Neuronal stem cell (in vitro differentiated cells): ENCODE results near the gene TSHZ2.

Source experiments
- DNase-seq: peaks from one replicate; pipeline ENCODE4 v3.0.0-alpha.2; 2013; ENCODE audit warnings: low spot score
- H2AFZ ChIP-seq: one replicate; pipeline ENCODE4 v1.6.1; 2013; ENCODE audit warnings: mild to moderate bottlenecking, low read length, inconsistent platforms
- H2AK5ac ChIP-seq: 2 replicates; pipeline ENCODE4 v1.6.1; 2013; ENCODE audit warnings: low read depth, mild to moderate bottlenecking, inconsistent platforms, low read length, moderate library complexity, mixed read lengths
- H2BK120ac ChIP-seq: 2 replicates; pipeline ENCODE4 v1.6.1; 2013; ENCODE audit warnings: low read depth, mild to moderate bottlenecking, inconsistent platforms, low read length, moderate library complexity, mixed read lengths
- H2BK12ac ChIP-seq: one replicate; pipeline ENCODE4 v1.6.1; 2013; ENCODE audit warnings: low read length, inconsistent platforms
- H2BK15ac ChIP-seq: 2 replicates; pipeline ENCODE4 v1.6.1; 2013; ENCODE audit warnings: mild to moderate bottlenecking, low read length, inconsistent platforms, mixed read lengths
- H2BK5ac ChIP-seq: one replicate; pipeline ENCODE4 v1.6.1; 2013; ENCODE audit warnings: inconsistent platforms, mild to moderate bottlenecking, low read length, moderate library complexity
- H3K14ac ChIP-seq: one replicate; pipeline ENCODE4 v1.6.1; 2013; ENCODE audit warnings: low read length, inconsistent platforms
- H3K18ac ChIP-seq: 2 replicates; pipeline ENCODE4 v1.6.1; 2013; ENCODE audit warnings: low read length, inconsistent platforms
- H3K23ac ChIP-seq: 2 replicates; pipeline ENCODE4 v1.6.1; 2013; ENCODE audit warnings: low read depth, mild to moderate bottlenecking, mixed read lengths, low read length, inconsistent platforms; ENCODE audit not compliant: poor library complexity
- H3K27ac ChIP-seq: replicated peaks from 3 replicates; pipeline ENCODE4 v1.5.1; 2013; ENCODE audit warnings: low read length, inconsistent platforms
- H3K27me3 ChIP-seq, 3 experiments: 2 replicates each; pipeline ENCODE4 v1.6.1; 2013; ENCODE audit warnings: low read length in 3 of 3, mild to moderate bottlenecking in 2 of 3, inconsistent platforms in 1 of 3, low read depth in 1 of 3, mixed read lengths in 1 of 3, moderate library complexity in 1 of 3; ENCODE audit not compliant: control insufficient read depth in 3 of 3, insufficient read depth in 3 of 3
- H3K36me3 ChIP-seq, 2 donors: replicated peaks in 1 of 2; 2 replicates each; pipeline ENCODE4 v1.6.1; 2013; ENCODE audit warnings: low read length in 2 of 2; ENCODE audit not compliant: control insufficient read depth in 2 of 2, insufficient read depth in 2 of 2
- H3K4ac ChIP-seq: 2 replicates; pipeline ENCODE4 v1.6.1; 2013; ENCODE audit warnings: inconsistent platforms, mild to moderate bottlenecking, low read length, moderate library complexity
- H3K4me1 ChIP-seq, 2 donors: 1 replicate in 1 of 2; 2 replicates in 1 of 2; pipeline ENCODE4 v1.6.1; 2013; ENCODE audit warnings: low read length in 2 of 2, low read depth in 1 of 2; ENCODE audit not compliant: control insufficient read depth in 2 of 2, insufficient read depth in 1 of 2
- H3K4me2 ChIP-seq: one replicate; pipeline ENCODE4 v1.6.1; 2013; ENCODE audit warnings: mild to moderate bottlenecking, low read length, inconsistent platforms; ENCODE audit not compliant: insufficient read depth, poor library complexity, severe bottlenecking
- H3K4me3 ChIP-seq, 2 donors: 2 replicates each; pipeline ENCODE4 v1.5.1; 2013; ENCODE audit warnings: low read length in 2 of 2, mild to moderate bottlenecking in 2 of 2, inconsistent platforms in 1 of 2, moderate library complexity in 1 of 2
- H3K79me1 ChIP-seq: one replicate; pipeline ENCODE4 v1.6.1; 2013; ENCODE audit warnings: low read depth, mild to moderate bottlenecking, inconsistent platforms, low read length, moderate library complexity
- H3K9ac ChIP-seq: one replicate; pipeline ENCODE4 v1.6.1; 2013; ENCODE audit warnings: mild to moderate bottlenecking, low read depth, low read length, inconsistent platforms; ENCODE audit not compliant: poor library complexity
- H3K9me3 ChIP-seq, 2 donors: replicated peaks in 1 of 2; 2 replicates each; pipeline versions ENCODE3 to v1.6.1; 2013; ENCODE audit warnings: low read length in 2 of 2, mild to moderate bottlenecking in 2 of 2, inconsistent platforms in 1 of 2, low read depth in 1 of 2, mixed read lengths in 1 of 2, moderate library complexity in 1 of 2; ENCODE audit not compliant: control insufficient read depth in 2 of 2, insufficient read depth in 1 of 2
- H4K8ac ChIP-seq: one replicate; pipeline ENCODE4 v1.6.1; 2013; ENCODE audit warnings: low read depth, mild to moderate bottlenecking, inconsistent platforms, low read length, moderate library complexity
- H4K91ac ChIP-seq: one replicate; pipeline ENCODE4 v1.6.1; 2013; ENCODE audit warnings: low read length, low read depth, mild to moderate bottlenecking, inconsistent platforms; ENCODE audit not compliant: poor library complexity
- WGBS, 2 donors: extraction: QIAGEN DNeasy Blood & Tissue Kit; methylation state at CpG; one replicate each; pipeline ENCODE4 v1.1.7; 2013; ENCODE audit warnings: missing lambda C conversion rate in 2 of 2, mixed read lengths in 1 of 2; ENCODE audit not compliant: insufficient read length in 2 of 2, insufficient replicate concordance in 1 of 2; ENCODE audit errors: extremely low coverage in 2 of 2; 5-methylcytosine and 5-hydroxymethylcytosine counted together

The TSHZ2 gene

GRCh38 chr20:53309515-53309914, 337.4 kb downstream of the TSHZ2 start:
- Histone ChIP-seq H3K23ac (no peak overlapping the region), H3K79me1 (no peaks in the 10 kb centered on the region), H3K14ac (no peak overlapping the region), H2AFZ (no peak overlapping the region), H3K9ac (no peak overlapping the region), H4K8ac (no peak overlapping the region), H3K27me3 (no peaks in the 10 kb centered on the region), H2BK15ac (no peak overlapping the region), H3K36me3 (no peaks in the 10 kb centered on the region), H3K4me2 (no peak overlapping the region), H2BK12ac (no peak overlapping the region), H2BK120ac (no peak overlapping the region), H3K4ac (no peak overlapping the region), H2BK5ac (no peak overlapping the region), H3K4me3 (no peak overlapping the region), H3K4me1 (peaks cover 4 to 11% of the 10 kb centered on the region in 2 donors), H4K91ac (no peak overlapping the region), H2AK5ac (no peak overlapping the region), H3K18ac (no peak overlapping the region), H3K9me3 (peaks cover 0 to 4% of the 10 kb centered on the region in 2 donors), H3K27ac (no peak overlapping the region)
- no CpG with 5 or more reads among the region's 2 CpGs for WGBS, 2 donors
- no peak for DNase-seq

DNA sequence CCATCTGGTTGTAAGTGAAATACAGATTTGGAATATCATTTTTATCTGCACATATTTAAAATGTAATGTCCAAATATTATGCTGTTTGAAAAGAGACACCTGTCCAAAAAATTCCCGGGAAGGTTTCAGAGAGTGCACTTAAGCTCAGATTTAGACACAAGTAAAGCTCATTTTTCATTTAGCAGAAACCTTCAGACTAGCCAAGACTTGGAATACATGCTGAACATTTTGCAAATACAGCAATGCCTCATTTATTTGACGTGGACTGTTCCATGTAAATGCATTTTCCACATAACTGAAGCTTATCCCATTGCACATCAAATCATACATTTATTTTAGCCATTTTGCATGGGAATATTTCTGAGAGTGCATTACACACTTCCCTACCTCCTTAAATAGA, 340.8 kb downstream of the TSHZ2 start:
- no CpG with 5 or more reads among the region's 2 CpGs for WGBS, 2 donors
- H2BK12ac ChIP-seq, result no peak overlapping the region
- H2BK120ac ChIP-seq, result no peak overlapping the region

GRCh38 chr20:53316206-53316937, 344.2 kb downstream of the TSHZ2 start:
- Histone ChIP-seq H3K4me3 (no peak overlapping the region), H3K9me3 (peaks cover 0 to 4% of the 10 kb centered on the region in 2 donors), H4K8ac (no peak overlapping the region), H3K4me1 (peaks cover 14 to 30% of the 10 kb centered on the region in 2 donors), H3K14ac (no peak overlapping the region), H2BK15ac (no peak overlapping the region), H4K91ac (no peak overlapping the region), H2AFZ (no peak overlapping the region), H3K27ac (peak overlapping the region; percentile 62), H3K4me2 (no peak overlapping the region), H2BK120ac (no peak overlapping the region), H3K18ac (no peak overlapping the region), H3K23ac (no peak overlapping the region), H3K36me3 (no peaks in the 10 kb centered on the region), H3K27me3 (no peaks in the 10 kb centered on the region), H3K4ac (no peak overlapping the region), H2BK12ac (no peak overlapping the region), H3K9ac (no peak overlapping the region), H2BK5ac (no peak overlapping the region), H3K79me1 (no peaks in the 10 kb centered on the region), H2AK5ac (no peak overlapping the region)
- WGBS, 2 donors, result no CpG with 5 or more reads among the region's 5 CpGs
- no peak for DNase-seq

More for the DNA sequence above, 340.8 kb downstream of the TSHZ2 start:
- H2BK15ac ChIP-seq, result no peak overlapping the region
- no peak overlapping the region for H3K9ac ChIP-seq
- H2AK5ac ChIP-seq, result no peak overlapping the region
- no peak overlapping the region for H3K4me2 ChIP-seq
- no peaks in the 10 kb centered on the region for H3K79me1 ChIP-seq
- H3K4me3 ChIP-seq, result no peak overlapping the region
- H2BK5ac ChIP-seq, result no peak overlapping the region
- DNase-seq, result no peak
- H4K91ac ChIP-seq, result no peak overlapping the region
- no peak overlapping the region for H3K4ac ChIP-seq
- no peak overlapping the region for H3K27ac ChIP-seq
- no peak overlapping the region for H3K23ac ChIP-seq
- no peaks in the 10 kb centered on the region for H3K27me3 ChIP-seq
- peaks cover 0 to 4% of the 10 kb centered on the region in 2 donors for H3K9me3 ChIP-seq
- no peak overlapping the region for H3K14ac ChIP-seq
- H3K4me1 ChIP-seq, result peaks cover 18 to 32% of the 10 kb centered on the region in 2 donors
- H3K18ac ChIP-seq, result no peak overlapping the region
- no peaks in the 10 kb centered on the region for H3K36me3 ChIP-seq
- no peak overlapping the region for H2AFZ ChIP-seq
- H4K8ac ChIP-seq, result no peak overlapping the region

GRCh38 chr20:53319200-53319599, 347.0 kb downstream of the TSHZ2 start:
- H3K9me3 ChIP-seq, result peaks cover 0 to 4% of the 10 kb centered on the region in 2 donors
- no peak for DNase-seq
- H2BK15ac ChIP-seq, result no peak overlapping the region
- H3K4ac ChIP-seq, result no peak overlapping the region
- H2AFZ ChIP-seq, result no peak overlapping the region
- no peak overlapping the region for H2AK5ac ChIP-seq
- no peak overlapping the region for H3K4me3 ChIP-seq
- H2BK12ac ChIP-seq, result no peak overlapping the region
- no peaks in the 10 kb centered on the region for H3K27me3 ChIP-seq
- H2BK120ac ChIP-seq, result no peak overlapping the region
- no peak overlapping the region for H2BK5ac ChIP-seq
- H3K14ac ChIP-seq, result no peak overlapping the region
- H4K91ac ChIP-seq, result no peak overlapping the region
- no peak overlapping the region for H3K18ac ChIP-seq
- peaks cover 14 to 21% of the 10 kb centered on the region in 2 donors for H3K4me1 ChIP-seq
- no CpG with 5 or more reads among the region's 1 CpG for WGBS, 2 donors
- H3K4me2 ChIP-seq, result no peak overlapping the region
- no peak overlapping the region for H4K8ac ChIP-seq
- H3K27ac ChIP-seq, result no peak overlapping the region
- H3K9ac ChIP-seq, result no peak overlapping the region
- no peak overlapping the region for H3K23ac ChIP-seq
- H3K79me1 ChIP-seq, result no peaks in the 10 kb centered on the region
- no peaks in the 10 kb centered on the region for H3K36me3 ChIP-seq
